ENCODE data around the gene LRRC32. TPM values are rescaled to one million over a fixed set of nuclear protein-coding genes. Genes with fewer than 3 reads are reported as not detected.

Gene LRRC32
- total and polyA plus RNA-seq, 4 donors, result 38.3 to 159 (median 85.2) TPM

- Histone ChIP-seq H3K4me3 (no peak overlapping the region), H3K9me3 (ENCODE audit: control insufficient read depth in 4 of 4, insufficient read depth in 3 of 4, low read length in 3 of 4) (no peaks in the 10 kb centered on the region), H3K4me1 (ENCODE audit: control insufficient read depth in 5 of 5, insufficient read depth in 5 of 5, low read length in 5 of 5) (peaks cover 0 to 57% (median 20%) of the 10 kb centered on the region in 5 donors), H3K36me3 (ENCODE audit: control insufficient read depth in 4 of 4, insufficient read depth in 4 of 4, low read length in 4 of 4) (peaks cover 0 to 9% (median 0%) of the 10 kb centered on the region in 4 donors), H3K27ac (ENCODE audit: low read depth in 1 of 2, low read length in 1 of 2) (peak overlapping the region; percentile 52 to 71), H3K9ac (ENCODE audit: insufficient read depth in 1 of 2, low read length in 2 of 2) (no peak overlapping the region), H3K27me3 (ENCODE audit: control insufficient read depth in 3 of 3, insufficient read depth in 3 of 3, low read length in 2 of 3) (no peaks in the 10 kb centered on the region)
- 50 to 54% methylated on average over 12 of the region's 12 CpGs for WGBS, 2 donors
- TF ChIP-seq CTCF (IDR thresholded peaks at IDR 0.05; ENCODE audit: control extremely low read depth, extremely low read depth), result no peak
- DNase-seq (peak; percentile 90 to 97 (median 94)), ATAC-seq (ENCODE audit: insufficient read depth, low FRiP score) (no peak)
Observed at GRCh38 chr11:76654298-76654851, 16.2 kb downstream of the LRRC32 start.

GRCh38 chr11:76653674-76654284 lies 16.8 kb downstream of the LRRC32 start:
- Histone ChIP-seq H3K9me3 (ENCODE audit: control insufficient read depth in 4 of 4, insufficient read depth in 3 of 4, low read length in 3 of 4) (no peaks in the 10 kb centered on the region), H3K4me3 (no peak overlapping the region), H3K27me3 (ENCODE audit: control insufficient read depth in 3 of 3, insufficient read depth in 3 of 3, low read length in 2 of 3) (no peaks in the 10 kb centered on the region), H3K4me1 (ENCODE audit: control insufficient read depth in 5 of 5, insufficient read depth in 5 of 5, low read length in 5 of 5) (peaks cover 0 to 57% (median 20%) of the 10 kb centered on the region in 5 donors), H3K9ac (ENCODE audit: insufficient read depth in 1 of 2, low read length in 2 of 2) (no peak overlapping the region), H3K27ac (ENCODE audit: low read depth in 1 of 2, low read length in 1 of 2) (peak overlapping the region; percentile 50 to 52), H3K36me3 (ENCODE audit: control insufficient read depth in 4 of 4, insufficient read depth in 4 of 4, low read length in 4 of 4) (peaks cover 0 to 9% (median 0%) of the 10 kb centered on the region in 4 donors)
- no peak for TF ChIP-seq CTCF (IDR thresholded peaks at IDR 0.05; ENCODE audit: control extremely low read depth, extremely low read depth)
- WGBS, 2 donors, result 66 to 73% methylated on average over 10 of the region's 10 CpGs
- ATAC-seq (ENCODE audit: insufficient read depth, low FRiP score) (peak; percentile 35), DNase-seq (peak; percentile 89 to 97 (median 96))

- peaks cover 0 to 9% (median 0%) of the 10 kb centered on the region in 4 donors for H3K36me3 ChIP-seq (ENCODE audit: control insufficient read depth in 4 of 4, insufficient read depth in 4 of 4, low read length in 4 of 4)
- TF ChIP-seq CTCF (IDR thresholded peaks at IDR 0.05; ENCODE audit: control extremely low read depth, extremely low read depth), result no peak
- ATAC-seq (ENCODE audit: insufficient read depth, low FRiP score), result no peak
- no peaks in the 10 kb centered on the region for H3K27me3 ChIP-seq (ENCODE audit: control insufficient read depth in 3 of 3, insufficient read depth in 3 of 3, low read length in 2 of 3)
- H3K9me3 ChIP-seq (ENCODE audit: control insufficient read depth in 4 of 4, insufficient read depth in 3 of 4, low read length in 3 of 4), result no peaks in the 10 kb centered on the region
- H3K4me3 ChIP-seq, result no peak overlapping the region
- WGBS, 2 donors, result 79 to 83% methylated on average over 12 of the region's 12 CpGs
- DNase-seq, result peak in 1 of 3 donors; percentile 10
- H3K4me1 ChIP-seq (ENCODE audit: control insufficient read depth in 5 of 5, insufficient read depth in 5 of 5, low read length in 5 of 5), result peaks cover 0 to 57% (median 20%) of the 10 kb centered on the region in 5 donors
- no peak overlapping the region for H3K27ac ChIP-seq (ENCODE audit: low read depth in 1 of 2, low read length in 1 of 2)
- H3K9ac ChIP-seq (ENCODE audit: insufficient read depth in 1 of 2, low read length in 2 of 2), result no peak overlapping the region
Observed at GRCh38 chr11:76653012-76653673, 17.4 kb downstream of the LRRC32 start.
